ENCODE results near the gene EPHB2.

DNA sequence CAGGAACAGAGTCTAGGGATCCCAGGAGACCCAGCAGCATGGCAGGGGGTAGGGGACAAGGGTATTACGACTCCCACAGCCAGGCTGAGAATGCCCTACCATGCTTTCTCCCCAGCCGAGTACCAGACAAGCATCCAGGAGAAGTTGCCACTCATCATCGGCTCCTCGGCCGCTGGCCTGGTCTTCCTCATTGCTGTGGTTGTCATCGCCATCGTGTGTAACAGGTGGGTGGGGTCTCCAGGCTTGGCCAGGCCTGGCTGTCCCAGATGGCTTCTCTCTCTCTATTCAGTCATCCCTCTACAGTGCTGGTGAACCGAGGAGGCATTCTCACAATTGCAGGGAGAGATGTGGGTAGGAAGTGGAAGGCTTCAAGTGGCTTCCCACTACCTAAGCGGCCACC lies 184.7 kb downstream of the EPHB2 start:
- TF ChIP-seq, protein P1, sequence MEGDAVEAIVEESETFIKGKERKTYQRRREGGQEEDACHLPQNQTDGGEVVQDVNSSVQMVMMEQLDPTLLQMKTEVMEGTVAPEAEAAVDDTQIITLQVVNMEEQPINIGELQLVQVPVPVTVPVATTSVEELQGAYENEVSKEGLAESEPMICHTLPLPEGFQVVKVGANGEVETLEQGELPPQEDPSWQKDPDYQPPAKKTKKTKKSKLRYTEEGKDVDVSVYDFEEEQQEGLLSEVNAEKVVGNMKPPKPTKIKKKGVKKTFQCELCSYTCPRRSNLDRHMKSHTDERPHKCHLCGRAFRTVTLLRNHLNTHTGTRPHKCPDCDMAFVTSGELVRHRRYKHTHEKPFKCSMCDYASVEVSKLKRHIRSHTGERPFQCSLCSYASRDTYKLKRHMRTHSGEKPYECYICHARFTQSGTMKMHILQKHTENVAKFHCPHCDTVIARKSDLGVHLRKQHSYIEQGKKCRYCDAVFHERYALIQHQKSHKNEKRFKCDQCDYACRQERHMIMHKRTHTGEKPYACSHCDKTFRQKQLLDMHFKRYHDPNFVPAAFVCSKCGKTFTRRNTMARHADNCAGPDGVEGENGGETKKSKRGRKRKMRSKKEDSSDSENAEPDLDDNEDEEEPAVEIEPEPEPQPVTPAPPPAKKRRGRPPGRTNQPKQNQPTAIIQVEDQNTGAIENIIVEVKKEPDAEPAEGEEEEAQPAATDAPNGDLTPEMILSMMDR (conservative IDR thresholded peaks at IDR 0.05; ENCODE audit: low read length): no peak
- no peak for TF ChIP-seq EZH2phosphoT487 (IDR thresholded peaks at IDR 0.05; ENCODE audit: borderline replicate concordance)

All from Loucy (cell line).